ENCODE data around the gene GALNT9.

The GALNT9 gene

DNA sequence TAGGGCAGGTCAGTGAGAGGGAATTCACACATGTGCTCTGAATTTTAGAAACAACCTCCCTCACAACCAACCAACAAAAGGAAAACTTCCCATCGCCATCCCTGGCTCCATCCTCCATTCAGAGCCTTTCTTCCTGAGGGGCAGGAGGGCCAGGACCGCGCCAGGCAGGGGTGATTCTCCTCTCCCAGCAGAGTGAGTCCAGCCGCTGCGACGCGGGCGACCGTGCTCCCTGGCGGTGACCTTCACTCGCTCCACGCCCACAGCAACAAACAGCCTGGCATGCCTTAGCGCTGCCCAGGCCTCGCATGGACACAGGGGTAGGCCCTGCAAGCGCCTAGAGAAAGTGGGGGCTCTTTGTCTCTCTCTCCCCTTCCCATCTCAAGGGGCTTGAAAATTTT is 3.7 kb downstream of the GALNT9 start:
- no peak for DNase-seq (ENCODE audit: low read depth)

DNA sequence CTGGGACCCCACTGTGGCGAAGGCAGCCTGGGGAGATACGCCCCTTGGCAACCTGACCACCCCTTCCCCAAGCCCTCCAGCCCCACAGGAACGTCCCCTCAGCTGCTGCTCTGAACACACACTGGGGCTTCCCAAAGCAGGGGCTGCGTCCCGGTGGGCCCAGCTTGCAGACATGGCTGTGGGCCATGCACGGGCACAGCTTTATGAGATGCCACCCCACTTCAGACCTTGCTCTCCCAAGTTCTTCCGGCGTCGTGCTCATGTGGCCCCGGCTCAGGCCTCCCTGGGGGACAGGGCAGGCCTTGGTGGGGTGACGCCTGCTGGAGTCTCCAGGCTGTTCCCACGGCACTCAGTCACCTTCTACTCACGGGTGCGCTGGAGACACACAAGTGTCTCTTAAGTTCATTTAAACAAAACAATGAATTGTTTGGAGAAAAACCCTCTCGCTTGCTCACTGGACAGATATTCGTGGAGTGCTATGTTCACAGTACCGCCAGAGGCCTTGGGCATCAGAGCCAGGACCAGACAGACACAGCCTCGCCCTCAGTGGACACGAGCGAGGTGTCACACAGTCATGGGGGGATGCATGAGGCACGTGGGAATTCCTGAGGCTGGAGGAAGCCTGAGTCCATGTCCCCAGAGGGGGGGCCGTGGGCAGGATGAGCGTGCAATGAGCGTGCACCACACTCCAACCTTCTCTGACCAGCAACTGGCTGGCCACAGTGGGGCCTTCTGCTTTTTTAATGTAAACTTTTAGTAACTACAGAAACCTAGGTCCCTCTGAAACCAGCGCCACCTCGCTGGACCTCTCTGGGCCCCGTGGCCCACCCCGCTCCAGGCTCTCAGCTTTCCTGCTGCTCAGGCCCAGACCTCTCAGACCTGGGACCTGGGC is 4.3 kb downstream of the GALNT9 start:
- no peak for DNase-seq (ENCODE audit: low read depth)

DNA sequence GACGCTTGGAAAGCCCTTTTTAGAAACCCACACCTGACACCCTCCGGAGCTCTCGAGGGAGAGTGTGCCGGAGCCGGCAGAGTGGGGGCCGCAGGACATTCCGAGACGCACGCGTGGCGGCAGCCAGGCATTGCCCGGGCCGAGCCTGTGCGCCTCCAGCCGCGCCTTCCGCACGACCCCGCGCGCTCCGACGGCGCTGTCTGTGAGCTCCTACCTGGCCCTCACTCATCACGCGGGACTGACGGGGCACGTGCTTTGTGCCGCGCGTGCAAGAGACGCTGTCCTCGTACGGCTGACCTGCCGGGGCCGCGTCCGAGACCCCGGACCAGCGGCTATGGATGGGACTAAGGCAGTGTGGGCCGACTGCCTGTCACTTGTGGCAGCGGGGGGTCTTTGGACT is 5.2 kb downstream of the GALNT9 start:
- DNase-seq (ENCODE audit: low read depth), result no peak

DNA sequence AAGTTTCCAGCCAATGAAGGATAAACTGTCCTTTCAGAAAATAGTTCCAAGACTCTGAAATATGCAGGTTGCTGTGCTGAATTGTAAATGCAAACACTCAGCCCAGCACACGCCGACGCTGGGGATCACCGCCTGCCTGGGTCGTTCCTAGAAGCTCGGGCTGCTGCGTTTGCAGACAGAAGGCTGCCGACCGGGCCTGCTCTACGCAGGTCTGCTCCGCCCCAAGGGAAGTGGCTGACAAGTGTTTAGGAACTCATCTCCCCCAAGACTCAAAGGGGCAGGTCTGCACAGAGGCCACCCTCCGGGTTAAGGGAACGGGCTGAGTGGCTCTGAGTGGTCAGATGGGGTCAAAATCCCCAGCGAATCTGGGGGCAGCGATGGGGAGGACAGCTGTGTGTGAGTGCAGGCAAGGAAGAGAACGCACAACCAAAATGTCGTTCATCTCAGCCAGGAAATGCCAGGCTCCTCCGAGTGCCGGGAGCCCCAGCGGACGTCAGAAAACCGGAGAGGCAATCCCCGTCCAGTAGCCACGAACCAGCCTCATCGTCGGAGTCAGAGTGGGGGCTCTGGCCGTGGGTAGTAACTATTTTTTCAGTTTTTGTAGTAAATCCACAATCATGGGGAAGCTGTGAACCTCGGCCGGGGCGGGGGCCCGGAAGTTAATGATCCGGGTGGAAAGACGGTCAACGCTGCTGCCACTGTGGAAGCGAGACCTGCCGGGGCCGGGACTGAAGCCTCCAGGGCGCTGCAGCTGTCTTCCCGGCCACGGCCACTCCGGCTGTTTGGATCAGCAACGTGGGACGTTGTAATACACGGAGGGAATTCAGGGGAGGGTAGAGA is 6.0 kb downstream of the GALNT9 start:
- no peak for DNase-seq (ENCODE audit: low read depth)

DNA sequence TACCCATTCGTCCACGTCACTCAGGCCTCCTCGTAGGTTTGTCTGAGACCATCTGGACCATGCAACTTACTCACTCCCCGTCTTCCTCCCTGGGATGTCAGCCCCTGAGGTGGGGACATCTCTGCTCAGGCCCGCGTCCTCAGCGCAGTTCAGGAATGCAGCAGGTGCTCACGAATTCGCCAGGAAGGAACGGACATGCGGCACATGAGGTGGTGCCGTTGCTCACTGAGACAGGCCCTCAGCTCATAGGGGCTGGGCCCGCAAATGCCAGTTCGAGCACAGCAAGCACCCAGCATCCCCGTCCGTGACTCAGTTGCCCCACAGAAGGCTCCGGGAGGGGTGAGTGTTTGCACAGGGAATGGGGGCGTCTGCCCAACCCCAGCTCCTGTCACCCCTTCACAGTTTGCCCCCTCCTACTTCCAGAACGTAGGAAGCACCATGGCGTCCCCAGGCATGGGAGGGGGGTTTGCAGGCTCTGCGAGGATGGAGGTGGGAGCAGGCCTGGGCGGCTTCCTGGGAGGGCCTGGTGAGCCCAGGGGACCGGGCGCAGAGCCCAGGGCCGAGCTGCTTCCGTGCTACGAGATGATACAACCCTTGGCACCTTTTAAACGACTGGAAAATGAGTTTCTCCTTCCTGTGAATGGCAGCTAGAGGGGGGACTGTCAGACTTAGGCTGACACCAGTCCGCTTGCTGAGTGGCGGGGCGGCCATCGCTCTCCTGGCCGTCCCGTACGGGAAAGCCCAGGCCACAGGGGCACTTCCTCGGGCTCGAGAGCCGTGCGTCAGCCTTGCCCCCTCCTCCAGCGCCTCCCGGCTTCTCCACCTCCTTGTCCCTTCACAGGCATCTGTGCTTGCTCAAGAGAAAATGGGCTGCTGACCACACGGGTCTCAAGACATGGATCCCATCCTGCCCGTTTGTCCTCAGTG is 6.9 kb downstream of the GALNT9 start:
- no peak for DNase-seq (ENCODE audit: low read depth)

DNA sequence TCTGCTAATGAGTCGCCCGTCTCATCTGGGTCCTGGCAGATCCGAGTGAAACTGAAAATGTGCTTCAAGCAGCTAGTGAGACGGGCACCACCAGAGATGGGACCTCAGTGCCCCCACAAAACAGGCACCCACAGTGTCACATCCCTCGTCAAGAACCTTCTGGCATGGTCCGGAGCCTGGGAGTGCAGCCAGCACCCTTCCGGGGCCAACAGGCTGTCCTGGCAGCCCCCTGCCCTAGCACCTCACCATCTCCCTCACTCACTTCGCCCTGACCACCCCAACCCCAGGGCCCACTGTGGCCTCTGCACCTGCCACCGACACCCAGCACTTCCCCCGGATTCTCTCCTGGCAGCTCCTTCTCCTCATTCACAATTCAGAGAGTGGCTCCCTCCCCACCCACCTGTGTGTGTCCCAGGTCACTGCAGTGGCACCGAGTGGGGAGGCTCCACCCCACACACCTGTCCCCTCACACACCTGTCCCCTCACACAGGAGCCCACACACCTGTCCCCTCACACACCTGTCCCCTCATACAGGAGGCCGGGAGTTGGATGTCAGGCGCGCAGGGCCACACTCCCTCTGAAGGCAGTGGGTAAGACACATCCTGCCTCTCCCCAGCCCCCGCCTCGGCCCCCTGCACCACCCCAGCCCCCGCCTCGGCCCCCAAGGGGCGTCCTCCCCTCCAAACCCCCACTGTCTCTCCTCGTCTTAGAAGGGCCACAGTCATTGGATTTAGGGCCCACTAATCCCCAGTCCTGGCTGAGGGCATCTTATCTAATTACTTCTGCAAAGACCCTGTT is 7.9 kb downstream of the GALNT9 start:
- DNase-seq (ENCODE audit: low read depth), result no peak

DNA sequence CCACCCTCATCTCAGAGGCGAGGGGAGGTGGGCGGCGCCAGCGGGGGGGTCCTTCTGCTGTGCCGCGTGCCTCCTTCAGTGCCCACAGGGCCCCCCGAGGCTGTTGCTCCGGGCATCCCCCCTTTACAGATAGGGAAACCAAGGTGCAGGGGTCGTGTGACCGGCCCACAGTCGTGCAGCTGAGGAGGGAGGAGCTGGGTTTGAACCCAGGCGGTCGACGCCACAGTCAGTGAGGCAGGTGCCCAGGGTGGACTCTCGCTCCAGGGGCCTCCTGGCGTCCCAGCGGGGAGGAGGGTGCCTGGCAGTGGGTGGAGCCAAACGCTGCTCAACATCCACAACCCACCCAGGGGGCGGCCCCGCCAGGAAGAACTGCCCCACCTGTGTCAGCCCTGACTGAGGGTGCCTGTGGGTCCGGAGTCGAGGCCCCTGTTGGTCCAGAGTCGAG is 8.6 kb downstream of the GALNT9 start:
- DNase-seq (ENCODE audit: low read depth), result no peak

DNA sequence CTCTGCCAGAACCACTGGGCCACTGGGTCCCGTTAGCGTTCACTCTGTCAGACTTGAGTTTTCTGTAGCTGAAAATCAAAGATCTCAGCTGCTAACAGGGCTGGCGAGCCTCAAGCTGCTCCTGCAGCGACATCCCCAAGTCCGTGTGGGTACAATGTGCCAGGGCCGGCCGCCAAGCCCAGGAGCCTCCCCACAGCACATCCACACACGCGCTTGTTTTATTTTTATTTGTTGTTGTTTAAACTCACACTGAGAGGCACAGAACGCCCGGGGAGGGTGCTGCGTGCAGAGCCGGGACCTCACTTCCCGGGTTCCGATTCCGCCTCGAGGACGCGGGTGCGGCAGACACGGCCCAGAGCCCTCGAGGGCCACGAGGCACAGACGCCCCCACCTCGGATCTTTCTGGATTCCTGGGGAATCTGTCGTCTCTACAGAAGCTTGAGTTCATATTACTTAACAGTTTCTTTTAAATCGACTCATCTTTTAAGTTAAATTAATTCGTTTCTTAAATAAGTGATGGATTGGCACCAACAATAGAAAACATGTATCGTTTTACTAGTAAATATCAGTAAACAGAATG is 9.3 kb downstream of the GALNT9 start:
- DNase-seq (ENCODE audit: low read depth), result no peak

DNA sequence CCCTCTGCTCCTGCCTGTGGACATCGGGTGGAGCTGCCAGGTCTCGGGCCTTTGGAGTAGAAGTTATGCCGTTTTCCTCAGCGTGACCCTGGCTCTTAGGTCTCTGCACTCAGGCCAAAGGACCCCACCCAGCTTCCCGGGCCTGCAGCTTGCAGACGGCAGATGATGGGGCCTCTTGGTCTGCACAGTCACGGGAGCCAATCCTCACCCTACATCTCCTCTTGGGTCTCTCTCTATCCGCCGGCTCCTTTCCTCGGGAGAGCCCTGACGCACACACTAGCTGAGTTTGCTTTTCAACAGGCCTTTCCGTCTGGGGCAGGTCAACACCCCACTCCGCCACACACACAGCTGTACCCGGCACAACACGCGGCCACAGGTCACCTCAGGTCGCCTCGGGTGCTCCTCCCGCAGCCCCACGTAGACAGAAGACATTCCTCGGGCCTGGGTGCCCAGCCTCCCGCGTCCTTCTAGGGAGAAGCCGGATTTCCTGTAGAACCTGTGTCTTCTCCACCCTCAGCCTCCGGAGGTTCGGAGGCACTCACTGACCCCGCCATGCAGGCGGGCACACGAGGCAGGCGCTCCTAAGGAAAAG is 9.9 kb downstream of the GALNT9 start:
- no peak for DNase-seq (ENCODE audit: low read depth)

DNA sequence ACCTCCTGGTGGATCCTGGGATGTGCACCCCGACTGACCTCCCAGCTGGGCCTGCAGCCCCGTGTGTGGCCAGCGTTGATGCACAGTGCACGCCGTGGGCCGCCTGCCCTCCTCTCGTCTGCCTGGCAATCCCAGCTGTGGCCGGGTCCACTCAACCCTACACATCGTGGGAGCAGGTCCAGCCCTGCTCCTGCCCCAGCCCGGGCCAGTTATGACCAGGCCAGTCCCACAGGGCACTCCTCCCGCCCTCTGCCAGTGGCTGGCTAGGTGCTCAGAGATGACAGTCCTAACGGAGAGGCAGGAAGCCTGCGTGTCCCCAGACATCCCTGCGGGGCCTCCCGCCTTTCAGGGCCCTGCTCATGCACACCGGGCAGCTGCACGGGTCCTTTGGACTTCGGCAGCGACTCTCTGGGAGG is 10.8 kb downstream of the GALNT9 start:
- no peak for DNase-seq (ENCODE audit: low read depth)

DNA sequence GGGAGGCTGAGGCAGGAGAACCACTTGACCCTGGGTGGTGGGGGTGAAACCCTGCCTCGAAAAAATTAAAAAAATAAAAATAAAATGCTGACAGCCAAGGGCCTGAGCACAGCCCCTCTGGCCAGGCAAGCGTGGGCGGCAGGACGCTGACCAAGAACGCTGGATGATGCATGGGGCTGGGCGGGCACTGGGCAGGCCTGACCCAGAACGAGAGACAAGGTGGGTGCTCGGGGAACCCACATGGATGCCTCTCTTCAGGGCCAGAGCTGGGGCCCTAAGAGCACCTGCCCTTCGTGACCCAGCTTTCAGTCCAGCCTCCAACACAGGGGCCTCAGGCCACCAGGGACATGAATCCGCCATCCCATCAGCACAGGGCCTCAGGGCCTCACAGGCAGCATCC is 11.3 kb downstream of the GALNT9 start:
- DNase-seq (ENCODE audit: low read depth), result no peak

DNA sequence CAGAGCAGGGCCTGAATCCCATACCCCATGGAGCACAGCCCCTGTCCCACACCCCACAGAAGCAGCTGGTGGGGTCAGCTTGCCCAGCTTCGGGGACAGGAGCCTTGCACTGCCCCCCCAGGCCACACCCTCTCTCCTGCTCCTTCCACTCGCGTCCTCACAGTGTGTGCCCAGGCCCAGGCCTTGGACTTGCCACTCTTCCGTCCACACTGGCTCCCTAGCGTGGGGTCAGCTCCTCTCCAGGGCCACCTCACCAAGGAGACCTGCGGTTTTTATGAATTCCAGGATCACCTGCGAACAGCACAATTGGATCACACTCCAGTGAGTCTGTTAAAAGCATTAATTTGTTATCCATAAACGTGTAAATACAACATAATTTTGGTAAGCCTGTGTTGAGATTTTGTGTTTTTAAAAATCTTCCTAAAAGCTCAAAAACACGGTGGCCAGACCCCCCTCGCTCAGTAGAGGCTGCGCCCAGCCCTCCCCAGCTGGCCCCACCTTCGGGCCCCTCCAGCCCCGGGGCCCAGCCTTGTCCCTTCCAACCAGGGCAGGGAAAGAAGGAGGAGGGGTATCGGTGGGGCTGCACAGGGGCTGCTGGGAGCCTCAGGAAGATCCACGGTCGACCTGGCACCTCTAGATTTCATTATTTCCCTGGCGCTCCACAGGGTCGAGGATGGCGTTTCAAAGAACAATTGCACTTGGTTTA is 12.0 kb downstream of the GALNT9 start:
- DNase-seq (ENCODE audit: low read depth), result no peak

DNA sequence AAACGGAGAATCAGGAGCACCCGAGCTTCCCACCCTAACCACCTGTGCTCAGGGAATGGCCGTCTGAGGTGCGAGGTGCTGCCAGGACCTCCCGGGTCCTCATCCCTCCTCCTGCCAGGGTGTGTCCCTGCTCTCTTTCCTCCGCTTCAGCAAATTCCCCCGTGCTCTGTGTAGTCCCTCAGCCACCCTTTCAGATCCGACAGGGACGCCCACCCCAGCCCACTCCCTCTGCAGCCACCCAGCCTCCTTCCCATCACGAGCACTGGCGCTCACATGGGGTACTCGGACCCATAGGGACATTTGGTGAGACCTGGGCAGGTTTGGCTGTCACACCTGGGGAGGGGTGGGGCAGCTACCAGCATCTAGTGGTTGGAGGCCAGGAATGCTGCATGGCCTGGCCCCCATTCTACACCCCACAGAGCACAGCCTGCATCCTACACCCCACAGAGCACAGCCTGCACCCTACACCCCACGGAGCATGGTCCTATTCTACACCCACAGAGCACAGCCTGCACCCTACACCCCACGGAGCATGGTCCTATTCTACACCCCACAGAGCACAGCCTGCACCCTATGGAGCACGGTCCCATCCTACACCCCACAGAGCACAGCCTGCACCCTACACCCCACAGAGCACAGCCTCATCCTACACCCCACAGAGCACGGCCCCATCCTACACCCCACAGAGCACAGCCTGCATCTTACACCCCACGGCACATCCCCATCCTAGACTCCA is 12.7 kb downstream of the GALNT9 start:
- no peak for DNase-seq (ENCODE audit: low read depth)

DNA sequence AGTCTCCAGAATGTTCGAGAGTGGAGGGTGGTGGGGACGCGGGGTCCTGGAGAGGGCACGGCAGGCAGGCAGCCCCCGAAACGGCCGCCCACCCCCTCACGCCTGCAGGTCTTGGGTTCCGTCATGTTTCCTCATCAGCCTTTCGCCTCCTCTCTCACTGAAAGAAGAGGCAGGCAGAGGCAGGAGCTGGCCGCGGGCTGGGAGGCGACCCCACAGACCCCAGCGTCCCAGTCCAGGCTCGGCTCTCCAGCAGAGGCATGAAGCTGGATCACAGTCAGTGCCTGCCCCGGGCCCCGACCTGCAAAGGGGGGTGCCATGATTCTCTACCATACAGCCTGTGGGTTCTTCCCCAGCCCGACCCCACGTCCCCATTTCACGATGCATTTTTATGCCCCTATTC is 13.4 kb downstream of the GALNT9 start:
- DNase-seq (ENCODE audit: low read depth), result no peak

DNA sequence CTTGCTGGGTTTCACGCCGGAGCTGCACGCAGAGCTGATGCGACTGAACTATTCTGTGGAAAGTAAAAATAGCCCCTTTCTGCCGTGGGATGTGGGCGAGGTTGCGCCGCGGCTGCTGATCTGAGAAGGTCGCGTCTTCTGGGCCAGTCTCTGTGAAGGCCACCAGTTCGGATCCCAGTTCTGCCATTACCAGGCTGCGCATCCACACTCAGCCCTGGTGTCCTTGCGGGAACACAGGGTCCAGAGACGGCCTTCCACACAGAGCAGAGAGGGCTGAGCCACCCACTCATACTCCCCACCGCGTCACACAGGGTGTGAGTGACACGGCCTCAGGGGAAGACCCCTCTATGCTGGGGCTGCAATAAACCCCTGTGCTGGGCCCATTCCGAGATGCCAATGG is 13.9 kb downstream of the GALNT9 start:
- no peak for DNase-seq (ENCODE audit: low read depth)

DNA sequence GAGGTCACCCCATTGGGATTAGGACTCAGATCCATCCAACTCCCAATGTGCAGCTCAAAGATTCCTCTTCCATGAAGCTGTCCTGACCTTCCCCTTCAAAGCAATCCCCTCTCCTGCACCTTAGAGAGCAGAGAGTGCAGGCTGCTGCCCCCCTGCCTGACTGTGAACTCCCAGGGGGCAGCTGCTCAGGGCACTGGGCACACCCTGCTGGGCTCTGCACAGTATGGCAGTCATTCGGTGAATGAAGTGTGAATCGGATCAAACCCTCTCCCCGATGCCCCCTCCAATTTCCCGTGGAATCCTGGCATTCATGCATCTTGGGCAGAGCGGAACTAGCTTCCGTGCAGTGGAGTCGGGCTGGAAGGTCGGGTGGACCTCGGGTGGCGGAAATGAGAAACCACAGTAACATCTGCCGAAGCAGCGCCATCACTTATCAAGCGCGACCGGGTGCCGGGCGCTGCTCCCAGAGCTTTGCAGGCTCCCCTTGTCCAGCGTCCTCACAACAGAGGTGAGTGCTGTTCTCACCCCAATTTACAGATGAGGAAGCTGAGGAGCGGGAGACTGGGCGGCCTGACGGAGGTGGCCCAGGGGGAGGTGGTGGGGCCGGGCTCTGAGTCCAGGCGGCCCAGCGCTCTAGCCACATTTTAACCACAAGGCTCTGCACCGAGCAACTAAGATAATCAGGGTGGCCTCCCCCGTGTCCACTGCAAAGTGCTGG is 14.7 kb downstream of the GALNT9 start:
- DNase-seq (ENCODE audit: low read depth), result no peak

DNA sequence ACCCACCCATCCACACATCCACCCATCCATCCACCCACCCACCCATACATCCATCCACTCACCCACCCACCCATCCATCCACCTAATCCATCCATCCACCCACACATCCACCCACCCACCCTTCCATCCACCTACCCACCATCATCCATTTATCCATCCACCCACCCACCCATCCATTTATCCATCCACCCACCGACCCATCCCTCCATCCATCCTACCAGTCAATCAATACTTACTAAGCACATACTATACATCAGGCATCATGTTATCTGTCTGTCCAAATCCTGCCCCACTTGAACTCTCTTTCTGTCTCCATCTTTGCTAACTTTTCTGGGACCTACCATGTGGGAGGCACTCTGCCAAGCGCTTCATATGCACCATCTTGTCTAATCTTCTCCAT is 15.4 kb downstream of the GALNT9 start:
- no peak for DNase-seq (ENCODE audit: low read depth)

DNA sequence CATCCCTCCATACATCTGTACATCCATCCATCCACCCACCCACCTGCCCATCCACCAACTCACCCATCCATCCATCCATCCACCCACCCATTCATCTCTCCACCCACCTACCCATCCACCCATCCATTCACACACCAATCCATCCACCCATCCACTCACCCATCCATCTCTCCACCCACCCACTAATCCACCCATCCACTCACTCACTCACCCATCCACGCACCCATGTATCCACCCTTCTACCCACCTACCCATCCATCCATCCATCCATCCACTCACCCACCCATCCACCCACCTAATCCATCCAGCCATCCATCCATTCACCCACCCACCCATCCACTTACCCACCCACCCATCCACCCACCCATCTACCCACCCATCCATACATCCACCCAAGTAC is 16.2 kb downstream of the GALNT9 start:
- no peak for DNase-seq (ENCODE audit: low read depth)
